Limb (tissue), 2 donors: Measurements from ENCODE around the gene TWIST2.

Experiments
- DNase-seq, 2 donors: peaks; one replicate each; pipeline ENCODE4 v3.0.0-alpha.2; 2016; ENCODE audit errors: extremely low spot score in 2 of 2

Gene TWIST2

GRCh38 chr2:238872628-238873380 lies 24.9 kb downstream of the TWIST2 start:
- DNase-seq: no peak

GRCh38 chr2:238873381-238873801 lies 25.5 kb downstream of the TWIST2 start:
- DNase-seq: no peak

- DNase-seq: no peak
Observed at GRCh38 chr2:238873841-238874240, 26.0 kb downstream of the TWIST2 start.

- no peak for DNase-seq
Observed at GRCh38 chr2:238874330-238875050, 26.6 kb downstream of the TWIST2 start.

GRCh38 chr2:238875101-238875470 lies 27.2 kb downstream of the TWIST2 start:
- DNase-seq: no peak

- no peak for DNase-seq
Observed at GRCh38 chr2:238875471-238876231, 27.8 kb downstream of the TWIST2 start.

GRCh38 chr2:238876232-238876630 lies 28.3 kb downstream of the TWIST2 start:
- no peak for DNase-seq

- DNase-seq: no peak
Observed at GRCh38 chr2:238878051-238878735, 30.3 kb downstream of the TWIST2 start.

GRCh38 chr2:238879043-238879442 lies 31.2 kb downstream of the TWIST2 start:
- no peak for DNase-seq

- DNase-seq: no peak
Observed at GRCh38 chr2:238879621-238880377, 31.9 kb downstream of the TWIST2 start.

- DNase-seq: no peak
Observed at GRCh38 chr2:238881353-238882081, 33.6 kb downstream of the TWIST2 start.

GRCh38 chr2:238882082-238882755 lies 34.3 kb downstream of the TWIST2 start:
- no peak for DNase-seq

GRCh38 chr2:238883421-238883901 lies 35.6 kb downstream of the TWIST2 start:
- DNase-seq: no peak

- DNase-seq: no peak
Observed at GRCh38 chr2:238884122-238884811, 36.4 kb downstream of the TWIST2 start.

- no peak for DNase-seq
Observed at GRCh38 chr2:238884812-238885408, 37.0 kb downstream of the TWIST2 start.

GRCh38 chr2:238886453-238887094 lies 38.7 kb downstream of the TWIST2 start:
- no peak for DNase-seq

GRCh38 chr2:238887616-238888015 lies 39.7 kb downstream of the TWIST2 start:
- DNase-seq: no peak

GRCh38 chr2:238888781-238889180 lies 40.9 kb downstream of the TWIST2 start:
- DNase-seq: no peak
